ENCODE measurements around the gene AGMO.

Gene AGMO

GRCh38 chr7:15485431-15485830 lies 76.4 kb downstream of the AGMO start:
- no peak for TF ChIP-seq MYC (IDR thresholded peaks at IDR 0.05; ENCODE audit: low read depth, low read length)
- no peak for TF ChIP-seq MAX (IDR thresholded peaks at IDR 0.05; ENCODE audit: low read depth, low read length)
- TF ChIP-seq CTCF (IDR thresholded peaks at IDR 0.05; ENCODE audit: low read depth, low read length), result no peak
- no peak for TF ChIP-seq POLR2A (IDR thresholded peaks at IDR 0.05; ENCODE audit: extremely low read depth, insufficient read length)
- no peak overlapping the region for H3K4me3 ChIP-seq (ENCODE audit: low read depth, low read length)
- no peak for DNase-seq (ENCODE audit: low read depth)

GRCh38 chr7:15481132-15481531 lies 80.7 kb downstream of the AGMO start:
- TF ChIP-seq MAX (IDR thresholded peaks at IDR 0.05; ENCODE audit: low read depth, low read length) (no peak), POLR2A (IDR thresholded peaks at IDR 0.05; ENCODE audit: extremely low read depth, insufficient read length) (no peak), MYC (IDR thresholded peaks at IDR 0.05; ENCODE audit: low read depth, low read length) (no peak)
- H3K4me3 ChIP-seq (ENCODE audit: low read depth, low read length), result no peak overlapping the region
- no peak for DNase-seq (ENCODE audit: low read depth)

GRCh38 chr7:15478401-15478800 lies 83.4 kb downstream of the AGMO start:
- no peak for DNase-seq (ENCODE audit: low read depth)
- TF ChIP-seq CTCF (IDR thresholded peaks at IDR 0.05; ENCODE audit: low read depth, low read length) (no peak), POLR2A (IDR thresholded peaks at IDR 0.05; ENCODE audit: extremely low read depth, insufficient read length) (no peak), MYC (IDR thresholded peaks at IDR 0.05; ENCODE audit: low read depth, low read length) (no peak), MAX (IDR thresholded peaks at IDR 0.05; ENCODE audit: low read depth, low read length) (no peak)
- H3K4me3 ChIP-seq (ENCODE audit: low read depth, low read length), result no peak overlapping the region

GRCh38 chr7:15476531-15476918 lies 85.3 kb downstream of the AGMO start:
- no peak overlapping the region for H3K4me3 ChIP-seq (ENCODE audit: low read depth, low read length)
- TF ChIP-seq CTCF (IDR thresholded peaks at IDR 0.05; ENCODE audit: low read depth, low read length) (no peak), MYC (IDR thresholded peaks at IDR 0.05; ENCODE audit: low read depth, low read length) (no peak), MAX (IDR thresholded peaks at IDR 0.05; ENCODE audit: low read depth, low read length) (no peak), POLR2A (IDR thresholded peaks at IDR 0.05; ENCODE audit: extremely low read depth, insufficient read length) (no peak)
- DNase-seq (ENCODE audit: low read depth), result no peak

GRCh38 chr7:15475808-15476530 lies 85.8 kb downstream of the AGMO start:
- TF ChIP-seq MYC (IDR thresholded peaks at IDR 0.05; ENCODE audit: low read depth, low read length), result no peak
- TF ChIP-seq MAX (IDR thresholded peaks at IDR 0.05; ENCODE audit: low read depth, low read length), result no peak
- DNase-seq (ENCODE audit: low read depth), result no peak
- H3K4me3 ChIP-seq (ENCODE audit: low read depth, low read length), result no peak overlapping the region

GRCh38 chr7:15471669-15471950 lies 90.2 kb downstream of the AGMO start:
- TF ChIP-seq MYC (IDR thresholded peaks at IDR 0.05; ENCODE audit: low read depth, low read length) (no peak), CTCF (IDR thresholded peaks at IDR 0.05; ENCODE audit: low read depth, low read length) (no peak), POLR2A (IDR thresholded peaks at IDR 0.05; ENCODE audit: extremely low read depth, insufficient read length) (no peak), MAX (IDR thresholded peaks at IDR 0.05; ENCODE audit: low read depth, low read length) (no peak)
- H3K4me3 ChIP-seq (ENCODE audit: low read depth, low read length), result no peak overlapping the region
- DNase-seq (ENCODE audit: low read depth), result no peak
